SK-N-MC (cell line): ENCODE results near the gene SBNO2.

Experiments used
- FOXP2 ChIP-seq: optimal IDR thresholded peaks from 2 replicates; pipeline ENCODE3; 2011; ENCODE audit warnings: mild to moderate bottlenecking, moderate library complexity; ENCODE audit not compliant: insufficient read depth; ENCODE audit errors: extremely low read length, control extremely low read depth
- POLR2AphosphoS5 ChIP-seq: IDR thresholded peaks from 2 replicates; pipeline ENCODE4 v1.6.1; 2012; ENCODE audit warnings: mild to moderate bottlenecking, low read depth, low read length, borderline replicate concordance

GRCh38 chr19:1111641-1112267 lies 62.3 kb downstream of the SBNO2 start:
- TF ChIP-seq POLR2AphosphoS5 = no peak
- no peak for TF ChIP-seq FOXP2
